Mesenchymal stem cell (in vitro differentiated cells and primary cell): ENCODE measurements around the gene TAF3.

Experiments used
- DNase-seq: peaks from one replicate; pipeline ENCODE4 v3.0.0-alpha.2; 2013
- H2AFZ ChIP-seq: one replicate; pipeline ENCODE4 v1.6.1; 2013; ENCODE audit warnings: low read depth, mild to moderate bottlenecking, control low read depth, inconsistent platforms, low read length, moderate library complexity
- H2AK5ac ChIP-seq: 2 replicates; pipeline ENCODE4 v1.6.1; 2013; ENCODE audit warnings: low read length, moderate library complexity, mild to moderate bottlenecking, inconsistent platforms; ENCODE audit not compliant: severe bottlenecking
- H2BK120ac ChIP-seq: one replicate; pipeline ENCODE4 v1.6.1; 2013; ENCODE audit warnings: low read depth, mild to moderate bottlenecking, inconsistent platforms, low read length, moderate library complexity
- H2BK12ac ChIP-seq, 2 experiments: one replicate each; pipeline ENCODE4 v1.6.1; 2013; ENCODE audit warnings: inconsistent platforms in 2 of 2, low read length in 2 of 2, mild to moderate bottlenecking in 2 of 2, moderate library complexity in 2 of 2, control low read depth in 1 of 2
- H2BK15ac ChIP-seq: one replicate; pipeline ENCODE4 v1.6.1; 2013; ENCODE audit warnings: mild to moderate bottlenecking, low read depth, inconsistent platforms; ENCODE audit not compliant: poor library complexity, severe bottlenecking
- H2BK5ac ChIP-seq: 2 replicates; pipeline ENCODE4 v1.6.1; 2013; ENCODE audit warnings: low read depth, mild to moderate bottlenecking, low read length, control low read depth, inconsistent platforms; ENCODE audit not compliant: poor library complexity, severe bottlenecking
- H3K14ac ChIP-seq, 2 experiments: one replicate each; pipeline ENCODE4 v1.6.1; 2013; ENCODE audit warnings: inconsistent platforms in 2 of 2, low read length in 2 of 2, control low read depth in 1 of 2, mild to moderate bottlenecking in 1 of 2, moderate library complexity in 1 of 2
- H3K18ac ChIP-seq, 2 experiments: one replicate each; pipeline ENCODE4 v1.6.1; 2013; ENCODE audit warnings: inconsistent platforms in 2 of 2, low read length in 2 of 2, control low read depth in 1 of 2, low read depth in 1 of 2, mild to moderate bottlenecking in 1 of 2
- H3K23ac ChIP-seq, 2 experiments: one replicate each; pipeline ENCODE4 v1.6.1; 2013; ENCODE audit warnings: inconsistent platforms in 2 of 2, low read length in 2 of 2, mild to moderate bottlenecking in 2 of 2, moderate library complexity in 2 of 2, control low read depth in 1 of 2
- H3K27ac ChIP-seq: 2 replicates; pipeline ENCODE4 v1.5.1; 2013; ENCODE audit warnings: mild to moderate bottlenecking, moderate library complexity, low read length, control low read depth, inconsistent platforms; ENCODE audit not compliant: poor library complexity, severe bottlenecking
- H3K27me3 ChIP-seq, 2 experiments: 2 replicates each; pipeline versions ENCODE4 v1.6.1 to v1.7.0; 2013; ENCODE audit warnings: low read length in 2 of 2, mild to moderate bottlenecking in 2 of 2, moderate library complexity in 2 of 2, control low read depth in 1 of 2, inconsistent platforms in 1 of 2; ENCODE audit not compliant: control insufficient read depth in 1 of 2, insufficient read depth in 1 of 2
- H3K36me3 ChIP-seq, 2 experiments: 2 replicates each; pipeline versions ENCODE4 v1.6.1 to v1.7.0; 2013; ENCODE audit warnings: low read length in 2 of 2, control low read depth in 1 of 2, inconsistent platforms in 1 of 2, low read depth in 1 of 2, mild to moderate bottlenecking in 1 of 2; ENCODE audit not compliant: insufficient read depth in 2 of 2, control insufficient read depth in 1 of 2
- H3K4ac ChIP-seq, 2 experiments: one replicate each; pipeline ENCODE4 v1.6.1; 2013; ENCODE audit warnings: inconsistent platforms in 2 of 2, low read length in 2 of 2, mild to moderate bottlenecking in 2 of 2, moderate library complexity in 2 of 2, control low read depth in 1 of 2, low read depth in 1 of 2
- H3K4me1 ChIP-seq: 2 replicates; pipeline ENCODE4 v1.6.1; 2013; ENCODE audit warnings: low read depth, low read length, control low read depth; ENCODE audit not compliant: control insufficient read depth, insufficient read depth
- H3K4me2 ChIP-seq: 2 replicates; pipeline ENCODE4 v1.6.1; 2013; ENCODE audit warnings: low read length, mild to moderate bottlenecking, inconsistent platforms; ENCODE audit not compliant: poor library complexity, severe bottlenecking
- H3K4me3 ChIP-seq, 2 experiments: 2 replicates each; pipeline versions ENCODE4 v1.5.1 to v1.7.0; 2013; ENCODE audit warnings: low read length in 2 of 2, mild to moderate bottlenecking in 2 of 2, control low read depth in 1 of 2, low read depth in 1 of 2; ENCODE audit not compliant: insufficient read depth in 1 of 2
- H3K79me1 ChIP-seq: replicated peaks from 2 replicates; pipeline ENCODE4 v1.6.1; 2013; ENCODE audit warnings: mild to moderate bottlenecking, control low read depth, low read length, inconsistent platforms; ENCODE audit not compliant: poor library complexity, severe bottlenecking
- H3K9ac ChIP-seq: 2 replicates; pipeline ENCODE4 v1.7.0; 2013; ENCODE audit warnings: mild to moderate bottlenecking, low read length, moderate library complexity
- H3K9me3 ChIP-seq: 2 replicates; pipeline ENCODE4 v1.7.0; 2013; ENCODE audit warnings: mild to moderate bottlenecking, low read length; ENCODE audit not compliant: control insufficient read depth
- H4K8ac ChIP-seq: one replicate; pipeline ENCODE4 v1.6.1; 2013; ENCODE audit warnings: inconsistent platforms, mild to moderate bottlenecking, low read length, moderate library complexity
- H4K91ac ChIP-seq: one replicate; pipeline ENCODE4 v1.6.1; 2013; ENCODE audit warnings: mild to moderate bottlenecking, low read length, inconsistent platforms
- WGBS: methylation state at CpG from one replicate; pipeline ENCODE4 v1.1.7; 2013; ENCODE audit warnings: mixed read lengths; 5-methylcytosine and 5-hydroxymethylcytosine counted together

Gene TAF3

GRCh38 chr10:7856678-7857077, 38.4 kb downstream of the TAF3 start:
- Histone ChIP-seq H3K36me3 (no peaks in the 10 kb centered on the region), H2BK15ac (no peak overlapping the region), H3K4me2 (no peak overlapping the region), H2BK5ac (no peak overlapping the region), H2AK5ac (no peak overlapping the region), H3K9me3 (peaks cover 6% of the 10 kb centered on the region), H3K14ac (no peak overlapping the region), H3K27ac (peak overlapping the region; percentile 20), H3K9ac (no peak overlapping the region), H4K91ac (no peak overlapping the region), H4K8ac (no peak overlapping the region), H3K4me1 (peaks cover 5% of the 10 kb centered on the region), H3K4me3 (no peak overlapping the region), H2AFZ (no peak overlapping the region), H3K23ac (no peak overlapping the region), H3K18ac (no peak overlapping the region), H3K79me1 (peaks cover 20% of the 10 kb centered on the region), H3K27me3 (no peaks in the 10 kb centered on the region), H3K4ac (no peak overlapping the region), H2BK120ac (no peak overlapping the region), H2BK12ac (no peak overlapping the region)
- 40% methylated on average over 2 of the region's 4 CpGs for WGBS
- no peak for DNase-seq

DNA sequence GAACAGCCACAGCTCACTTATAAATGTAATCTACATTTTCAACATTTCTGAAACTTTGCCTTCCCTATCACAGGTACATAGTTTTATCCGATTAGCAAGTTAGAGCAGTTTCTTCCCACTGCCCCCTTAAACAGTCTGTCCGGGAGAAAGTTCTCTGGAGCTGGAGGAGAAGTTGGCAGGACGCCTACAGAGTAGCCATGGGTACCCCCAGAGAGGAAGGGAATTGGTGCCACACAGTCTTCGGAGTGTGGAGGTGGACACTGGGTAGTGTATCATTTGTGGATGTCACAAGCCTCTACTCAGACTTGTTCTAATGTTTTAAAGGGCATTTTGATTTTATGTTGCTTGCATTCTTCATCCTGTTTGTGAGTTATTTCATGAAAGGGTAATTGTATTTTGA, 39.0 kb downstream of the TAF3 start:
- Histone ChIP-seq H3K9ac (no peak overlapping the region), H2AK5ac (no peak overlapping the region), H3K27me3 (no peaks in the 10 kb centered on the region), H3K23ac (no peak overlapping the region), H2BK12ac (no peak overlapping the region), H3K27ac (peak overlapping the region; percentile 6), H3K79me1 (peaks cover 20% of the 10 kb centered on the region), H2BK15ac (no peak overlapping the region), H3K4me3 (no peak overlapping the region), H3K4ac (no peak overlapping the region), H2BK120ac (no peak overlapping the region), H3K14ac (no peak overlapping the region), H3K4me1 (peaks cover 5% of the 10 kb centered on the region), H3K18ac (no peak overlapping the region), H3K4me2 (peak overlapping the region; percentile 2), H3K9me3 (peaks cover 12% of the 10 kb centered on the region), H3K36me3 (no peaks in the 10 kb centered on the region), H2AFZ (no peak overlapping the region), H4K8ac (no peak overlapping the region), H4K91ac (no peak overlapping the region), H2BK5ac (no peak overlapping the region)
- no peak for DNase-seq
- WGBS, result 94% methylated on average over 3 of the region's 4 CpGs

DNA sequence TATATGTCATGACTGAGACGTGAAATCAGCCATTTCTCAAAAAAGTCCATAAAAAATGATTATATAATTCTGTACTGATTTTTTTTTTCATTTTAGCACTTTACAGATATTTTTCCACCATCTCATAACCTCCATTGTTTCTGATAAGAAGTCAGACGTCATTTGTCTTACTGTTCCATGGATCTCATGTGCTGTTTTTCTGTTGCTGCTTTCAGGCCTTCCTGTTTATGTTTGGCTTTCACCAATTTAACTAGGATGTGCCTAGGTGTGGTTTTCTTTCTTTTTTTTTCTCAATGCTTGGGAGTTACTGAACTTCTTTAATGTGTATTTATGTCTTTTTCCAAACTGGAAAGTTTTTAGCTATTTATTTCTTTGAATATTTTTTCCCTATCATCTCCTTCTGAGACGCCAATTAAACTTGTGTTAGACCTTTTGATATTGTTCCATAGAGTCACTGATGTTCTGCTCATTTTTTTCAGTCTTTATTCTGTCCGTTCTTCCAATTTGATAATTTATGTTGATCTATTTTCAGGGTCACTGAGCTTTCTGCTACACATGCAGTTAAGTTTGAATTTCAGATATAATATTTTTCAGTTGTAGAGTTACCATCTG, 43.3 kb downstream of the TAF3 start:
- Histone ChIP-seq H3K36me3 (no peaks in the 10 kb centered on the region), H2BK5ac (no peak overlapping the region), H3K79me1 (peaks cover 19% of the 10 kb centered on the region), H2BK120ac (no peak overlapping the region), H3K9me3 (peaks cover 21% of the 10 kb centered on the region), H2BK15ac (no peak overlapping the region), H3K27ac (no peak overlapping the region), H3K4me2 (no peak overlapping the region), H2BK12ac (no peak overlapping the region), H3K18ac (no peak overlapping the region), H4K8ac (no peak overlapping the region), H3K9ac (no peak overlapping the region), H3K4ac (no peak overlapping the region), H3K23ac (no peak overlapping the region), H2AK5ac (no peak overlapping the region), H3K4me3 (peak overlapping the region in 1 of 2 experiments; percentile 39), H3K14ac (no peak overlapping the region), H3K27me3 (no peaks in the 10 kb centered on the region), H3K4me1 (peaks cover 3% of the 10 kb centered on the region), H2AFZ (no peak overlapping the region), H4K91ac (no peak overlapping the region)
- 90% methylated on average over 2 of the region's 4 CpGs for WGBS
- DNase-seq, result peak; percentile 12

GRCh38 chr10:7862121-7862514, 43.8 kb downstream of the TAF3 start:
- Histone ChIP-seq H3K23ac (no peak overlapping the region), H3K79me1 (peaks cover 19% of the 10 kb centered on the region), H3K4me1 (peaks cover 3% of the 10 kb centered on the region), H4K91ac (no peak overlapping the region), H2BK120ac (no peak overlapping the region), H3K4me2 (no peak overlapping the region), H3K4ac (no peak overlapping the region), H3K9ac (no peak overlapping the region), H2BK12ac (no peak overlapping the region), H3K18ac (no peak overlapping the region), H3K4me3 (peak overlapping the region in 1 of 2 experiments; percentile 39), H2BK5ac (no peak overlapping the region), H2AFZ (no peak overlapping the region), H2AK5ac (no peak overlapping the region), H3K27me3 (no peaks in the 10 kb centered on the region), H2BK15ac (no peak overlapping the region), H3K14ac (no peak overlapping the region), H3K36me3 (no peaks in the 10 kb centered on the region), H3K9me3 (peaks cover 21% of the 10 kb centered on the region), H4K8ac (no peak overlapping the region), H3K27ac (no peak overlapping the region)
- no peak for DNase-seq
